ENCODE results near the gene RING1.

DNA sequence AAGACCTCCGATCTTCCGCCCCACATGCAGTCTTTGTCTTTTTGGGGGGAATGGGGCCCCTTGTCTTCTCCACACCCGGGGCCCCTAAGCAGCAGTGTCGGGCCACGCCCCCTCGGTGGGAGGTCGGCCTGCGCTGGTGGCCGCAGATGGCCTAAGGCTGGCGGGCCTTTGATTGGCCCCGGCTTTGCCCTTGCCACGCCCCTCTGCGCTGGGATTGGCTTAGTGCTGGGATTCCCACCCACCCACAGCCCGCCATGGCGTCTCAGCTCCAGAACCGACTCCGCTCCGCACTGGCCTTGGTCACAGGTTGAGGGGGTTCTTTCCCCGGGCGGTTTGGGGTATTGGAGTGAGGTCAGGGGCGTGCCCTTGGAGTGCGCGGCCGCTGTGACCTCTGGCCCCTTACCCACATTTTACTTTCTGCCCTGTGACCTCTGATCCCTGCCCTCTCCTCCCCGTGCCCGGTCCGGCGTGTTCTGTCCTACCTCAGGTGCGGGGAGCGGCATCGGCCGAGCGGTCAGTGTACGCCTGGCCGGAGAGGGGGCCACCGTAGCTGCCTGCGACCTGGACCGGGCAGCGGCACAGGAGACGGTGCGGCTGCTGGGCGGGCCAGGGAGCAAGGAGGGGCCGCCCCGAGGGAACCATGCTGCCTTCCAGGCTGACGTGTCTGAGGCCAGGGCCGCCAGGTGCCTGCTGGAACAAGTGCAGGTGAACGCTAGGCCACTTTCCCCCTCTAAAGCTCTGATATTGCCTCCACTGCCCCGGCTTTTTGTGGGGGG lies 3.7 kb upstream of the RING1 start, which contains the start of gene HSD17B8:
- TF ChIP-seq POLR2A (IDR thresholded peaks at IDR 0.05): peak in 1 of 2 donors; percentile 48
- TF ChIP-seq, protein P1, sequence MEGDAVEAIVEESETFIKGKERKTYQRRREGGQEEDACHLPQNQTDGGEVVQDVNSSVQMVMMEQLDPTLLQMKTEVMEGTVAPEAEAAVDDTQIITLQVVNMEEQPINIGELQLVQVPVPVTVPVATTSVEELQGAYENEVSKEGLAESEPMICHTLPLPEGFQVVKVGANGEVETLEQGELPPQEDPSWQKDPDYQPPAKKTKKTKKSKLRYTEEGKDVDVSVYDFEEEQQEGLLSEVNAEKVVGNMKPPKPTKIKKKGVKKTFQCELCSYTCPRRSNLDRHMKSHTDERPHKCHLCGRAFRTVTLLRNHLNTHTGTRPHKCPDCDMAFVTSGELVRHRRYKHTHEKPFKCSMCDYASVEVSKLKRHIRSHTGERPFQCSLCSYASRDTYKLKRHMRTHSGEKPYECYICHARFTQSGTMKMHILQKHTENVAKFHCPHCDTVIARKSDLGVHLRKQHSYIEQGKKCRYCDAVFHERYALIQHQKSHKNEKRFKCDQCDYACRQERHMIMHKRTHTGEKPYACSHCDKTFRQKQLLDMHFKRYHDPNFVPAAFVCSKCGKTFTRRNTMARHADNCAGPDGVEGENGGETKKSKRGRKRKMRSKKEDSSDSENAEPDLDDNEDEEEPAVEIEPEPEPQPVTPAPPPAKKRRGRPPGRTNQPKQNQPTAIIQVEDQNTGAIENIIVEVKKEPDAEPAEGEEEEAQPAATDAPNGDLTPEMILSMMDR (IDR thresholded peaks at IDR 0.05): peak in 1 of 4 experiments; percentile 7

All from uterus (tissue), 2 donors.